Body of pancreas (tissue), 4 donors: ENCODE data around the gene CREBL2.

Experiments
- CTCF ChIP-seq, 7 experiments: fragments of 450-650 bp in 4 of 7; fragments of 200-600 bp in 3 of 7; sonication (generic) in 3 of 7; IDR thresholded peaks; one replicate each; pipeline ENCODE4 v1.5.1; 2016 to 2019; ENCODE audit warnings: antibody characterized with exemption in 7 of 7
- POLR2A ChIP-seq, 3 donors: fragments of 450-650 bp; IDR thresholded peaks; one replicate each; pipeline ENCODE4 v1.6.1; 2016; ENCODE audit warnings: antibody characterized with exemption in 3 of 3, mild to moderate bottlenecking in 2 of 3

DNA sequence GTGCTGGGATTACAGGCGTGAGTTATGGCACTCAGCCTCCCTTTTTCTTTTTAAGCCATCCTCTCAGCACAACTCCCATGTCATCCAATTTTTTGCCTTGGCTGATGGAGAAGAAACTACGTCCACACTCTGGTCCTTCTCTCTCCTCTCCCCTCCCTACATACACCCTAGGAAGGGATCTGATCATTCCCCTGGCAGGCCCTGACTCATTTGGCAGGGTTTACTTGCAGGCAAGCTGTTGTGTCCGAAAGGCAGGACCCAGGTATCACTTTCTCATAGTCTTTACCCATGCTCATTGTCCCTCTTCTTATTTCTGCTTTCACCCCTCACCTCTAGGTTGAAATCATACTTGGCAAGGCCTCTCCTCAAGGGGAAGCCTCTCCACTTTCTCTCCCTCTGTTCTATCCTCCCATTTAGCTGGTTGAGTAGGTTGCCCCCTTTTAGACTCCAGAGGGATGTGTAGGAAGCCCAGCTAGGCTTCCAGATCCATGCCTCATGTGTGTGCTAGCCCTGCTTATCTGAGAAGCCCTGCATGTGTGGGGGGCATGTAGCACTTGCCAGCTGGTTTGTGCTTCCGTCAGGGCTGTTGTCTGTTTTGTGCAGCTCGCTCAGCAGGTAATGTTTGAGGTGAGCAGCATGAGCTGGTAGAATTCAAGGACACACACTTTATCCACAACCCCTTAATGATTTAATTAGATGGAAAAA is 69.5 kb downstream of the CREBL2 start:
- TF ChIP-seq POLR2A (IDR thresholded peaks at IDR 0.05) (no peak), CTCF (IDR thresholded peaks at IDR 0.05) (no peak)
